ENCODE results near the gene IRF6.
"Not testable (repeated sequence)": the region's sequence is repeated elsewhere in the genome, so short reads cannot be mapped to it uniquely, and the experiment has no call there.

Gene IRF6

DNA sequence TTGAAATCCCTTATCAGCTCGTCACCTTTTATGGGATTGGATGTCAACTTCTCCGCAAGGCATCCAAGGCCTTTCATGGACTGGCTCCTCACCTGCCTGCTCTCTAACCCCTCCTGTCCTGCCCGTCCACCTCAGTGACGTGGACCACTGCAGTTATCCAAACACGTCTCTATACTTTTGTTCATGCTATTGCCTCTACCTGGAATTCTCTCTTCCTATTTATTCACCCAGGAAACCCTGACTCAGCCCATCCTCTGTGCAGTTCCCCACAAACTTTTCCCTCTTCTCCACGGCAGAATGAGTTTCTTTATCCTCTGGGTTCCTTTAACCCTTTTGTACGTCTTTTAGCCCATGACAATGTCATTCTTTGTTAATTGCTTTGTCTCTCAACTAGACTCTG lies 16.8 kb upstream of the IRF6 start:
- DNase-seq: no peak

DNA sequence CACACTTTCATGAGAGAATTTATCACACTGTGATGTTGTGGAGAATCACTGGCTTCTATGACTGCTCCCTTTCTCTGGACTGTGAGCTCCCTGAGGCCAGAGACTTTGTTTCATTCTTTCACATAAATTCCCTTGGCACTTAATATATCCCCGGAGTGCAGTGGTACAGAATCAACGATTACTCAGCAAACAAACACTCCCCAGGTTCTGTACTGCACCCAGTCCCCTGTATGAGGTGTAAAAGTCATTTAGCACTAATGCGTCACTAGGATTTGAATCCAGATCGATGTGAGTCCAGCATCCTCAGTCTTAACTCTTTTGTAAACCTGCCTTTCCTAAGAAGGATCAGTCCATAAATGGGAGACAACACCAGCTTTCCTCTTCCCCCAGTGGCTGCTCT lies 15.0 kb upstream of the IRF6 start:
- DNase-seq: no peak

DNA sequence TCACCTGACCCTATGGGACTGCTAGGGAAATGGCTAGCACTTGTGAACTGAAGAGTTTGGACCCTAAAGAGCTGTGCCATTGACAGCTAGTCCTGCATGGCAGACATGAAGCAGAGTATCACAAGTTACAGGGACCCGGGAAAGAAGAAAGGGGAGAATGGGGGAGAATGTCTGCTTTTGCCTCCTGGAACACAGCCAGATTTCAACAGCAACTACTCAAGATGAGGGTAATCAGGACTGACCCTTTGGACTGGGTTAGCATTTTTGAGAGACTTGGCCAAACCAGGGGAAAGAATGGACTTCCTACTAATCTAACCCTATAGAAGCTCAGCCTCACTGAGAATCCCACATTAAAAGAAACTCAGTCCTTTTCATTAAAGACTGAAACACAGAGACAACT lies 13.1 kb upstream of the IRF6 start:
- no peak for DNase-seq

DNA sequence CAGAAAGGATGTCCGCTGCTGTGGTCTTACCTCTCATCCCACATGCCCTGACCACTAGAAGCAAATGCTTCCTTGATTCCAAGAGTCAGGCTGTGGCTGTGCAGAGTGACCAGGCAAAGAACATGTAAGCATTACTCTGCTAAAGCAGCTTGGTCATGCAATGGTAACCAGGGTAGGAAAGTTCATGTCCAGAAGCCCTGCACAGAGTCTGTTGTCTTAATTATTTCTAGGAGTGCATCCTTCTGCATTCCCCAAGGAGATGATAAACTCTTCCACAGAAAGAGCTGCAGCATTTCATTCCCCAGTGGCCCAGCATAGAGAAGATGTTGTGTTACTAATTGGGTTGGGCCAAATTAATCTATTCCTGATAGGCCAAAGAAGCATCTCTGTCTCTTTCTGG lies 11.7 kb upstream of the IRF6 start:
- no peak for DNase-seq

DNA sequence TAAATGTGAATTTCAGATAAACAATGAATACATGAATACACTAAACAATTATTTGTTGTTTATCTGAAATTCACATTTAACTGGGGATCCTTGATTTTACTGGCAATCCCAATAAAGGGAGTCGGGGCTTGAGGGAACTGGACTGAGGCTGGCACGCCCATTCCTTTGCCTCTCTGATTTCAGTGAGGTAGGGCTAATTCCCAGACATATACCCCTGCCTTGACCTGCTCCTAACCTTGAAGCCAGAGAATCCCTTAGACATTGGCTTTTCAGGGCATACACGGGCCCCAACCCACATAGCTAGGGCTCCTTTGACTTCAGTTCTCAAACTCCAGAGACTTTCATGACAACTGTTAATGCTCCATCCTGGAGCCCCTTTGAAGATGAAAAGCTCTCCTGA lies 11.0 kb upstream of the IRF6 start:
- no peak for DNase-seq

DNA sequence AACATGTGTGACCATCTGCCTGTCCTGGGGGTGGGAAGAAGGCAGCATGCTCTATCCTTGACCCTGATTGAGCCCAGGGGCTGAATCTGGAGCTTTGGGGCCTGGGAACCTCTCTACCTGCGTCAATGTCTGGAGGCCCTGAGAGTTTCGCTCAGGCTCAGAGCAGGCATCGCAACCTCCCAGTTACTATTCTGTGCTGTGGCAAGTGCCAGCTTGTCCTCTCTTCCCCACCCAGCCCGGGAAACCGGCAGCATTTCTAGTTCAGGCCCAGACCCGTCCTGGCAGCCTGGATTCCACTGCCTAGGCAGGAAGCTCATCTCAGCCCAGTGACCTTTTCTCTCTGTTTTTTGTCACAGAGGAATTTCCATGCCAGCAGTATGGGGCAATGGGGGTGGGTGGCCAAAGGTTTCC lies 10.0 kb upstream of the IRF6 start:
- no peak for DNase-seq

DNA sequence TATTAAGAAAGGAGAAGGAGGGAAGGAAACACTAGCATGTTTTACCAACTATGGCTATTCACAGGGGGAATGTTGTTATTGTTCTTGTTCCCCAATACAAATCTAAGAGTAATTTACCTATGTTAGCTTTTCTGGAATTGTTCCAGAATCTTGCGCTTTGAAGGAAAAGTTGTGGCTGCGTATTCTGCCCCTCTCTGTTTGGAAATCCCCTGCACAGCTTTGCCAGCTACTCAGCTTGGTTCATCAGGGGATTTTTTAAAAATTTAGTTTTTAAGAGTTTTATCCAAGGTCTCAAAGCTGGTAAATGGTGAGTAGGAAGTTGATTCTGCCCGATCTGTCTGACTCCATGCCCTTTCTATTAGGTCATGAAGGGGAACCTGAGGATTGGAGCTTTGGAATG lies 9.5 kb upstream of the IRF6 start:
- DNase-seq: no peak

DNA sequence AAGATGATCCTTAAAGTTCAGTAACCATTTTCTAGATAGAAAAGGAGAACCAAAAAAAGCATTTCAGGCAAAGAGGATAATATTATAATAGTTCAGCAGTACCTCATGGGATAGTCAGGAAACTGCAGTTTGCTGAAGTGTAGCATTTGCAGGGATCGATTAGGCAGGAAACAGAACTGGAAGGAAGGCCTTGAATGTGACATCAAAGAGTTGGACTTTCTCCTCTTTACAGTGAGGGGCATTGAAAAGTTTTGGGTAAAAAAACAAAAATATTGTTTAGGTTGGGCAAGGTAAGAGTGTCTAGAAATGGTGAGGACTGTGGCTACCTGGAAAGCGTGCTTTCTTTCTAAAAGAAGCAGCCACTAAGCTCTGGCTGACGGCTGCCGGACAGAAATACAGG lies 8.0 kb upstream of the IRF6 start:
- DNase-seq: no peak

DNA sequence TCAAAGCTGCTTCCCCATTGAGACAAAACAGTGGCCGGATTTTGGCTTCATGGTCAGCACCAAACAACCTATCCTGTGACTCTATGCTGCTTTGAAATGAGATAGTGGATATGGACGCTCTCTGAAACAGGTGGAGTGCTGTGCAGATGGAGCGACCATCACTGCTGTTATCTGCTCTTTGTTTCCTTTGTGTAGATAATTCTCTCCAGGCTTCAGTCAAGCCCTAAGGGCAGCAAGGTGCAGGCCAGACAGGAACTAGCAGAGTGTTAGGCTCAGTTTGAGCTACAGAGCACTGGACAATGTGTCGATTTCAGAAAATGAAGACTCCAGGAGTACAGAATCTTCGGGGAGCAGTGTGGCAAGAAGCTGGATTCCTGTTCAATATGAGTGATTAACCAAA lies 4.8 kb upstream of the IRF6 start:
- DNase-seq: no peak

DNA sequence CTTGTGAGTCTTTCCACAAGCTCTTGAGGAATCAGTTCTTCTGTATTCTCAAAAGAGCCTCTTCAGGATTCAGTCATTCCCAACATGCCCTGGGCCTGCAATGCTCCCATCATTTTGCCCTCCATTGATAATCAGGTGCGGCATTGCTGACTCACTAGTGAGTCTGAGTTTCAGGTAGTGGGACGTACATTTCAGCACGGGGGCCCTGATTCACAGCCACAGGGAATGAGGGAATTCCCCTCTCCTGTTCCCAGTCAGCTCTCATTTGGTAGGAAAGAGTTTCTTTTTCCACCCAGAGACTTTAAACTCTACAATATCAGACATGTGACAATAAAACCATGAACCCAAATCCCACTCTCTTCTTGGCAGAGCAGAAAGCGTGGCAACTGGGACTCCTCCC lies 3.7 kb upstream of the IRF6 start:
- DNase-seq: no peak

DNA sequence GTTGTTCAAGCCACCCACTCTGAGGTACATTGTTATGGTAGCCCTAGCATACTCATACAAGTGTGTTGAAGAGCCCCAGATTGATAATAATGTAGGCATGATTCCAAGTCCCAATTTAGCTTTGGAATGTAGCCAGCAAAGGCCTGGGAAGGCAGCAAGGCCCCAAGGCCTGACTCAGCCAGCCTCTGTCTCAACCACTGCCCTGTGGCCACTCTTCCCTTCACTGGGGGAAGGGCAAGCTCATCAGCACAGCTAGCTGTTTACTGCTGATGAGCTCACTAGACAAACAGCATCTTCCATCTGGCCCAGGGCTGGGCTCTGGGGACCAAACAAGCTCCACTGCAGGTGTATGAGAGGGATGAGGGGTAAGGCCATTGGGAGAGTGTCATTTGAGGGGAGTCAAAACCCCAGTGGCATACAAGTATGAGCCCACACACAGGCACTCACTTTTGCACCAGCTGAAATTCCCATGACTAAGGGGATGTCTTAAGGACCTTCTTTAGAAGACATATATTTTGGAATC lies 2.2 kb upstream of the IRF6 start:
- no peak for DNase-seq

DNA sequence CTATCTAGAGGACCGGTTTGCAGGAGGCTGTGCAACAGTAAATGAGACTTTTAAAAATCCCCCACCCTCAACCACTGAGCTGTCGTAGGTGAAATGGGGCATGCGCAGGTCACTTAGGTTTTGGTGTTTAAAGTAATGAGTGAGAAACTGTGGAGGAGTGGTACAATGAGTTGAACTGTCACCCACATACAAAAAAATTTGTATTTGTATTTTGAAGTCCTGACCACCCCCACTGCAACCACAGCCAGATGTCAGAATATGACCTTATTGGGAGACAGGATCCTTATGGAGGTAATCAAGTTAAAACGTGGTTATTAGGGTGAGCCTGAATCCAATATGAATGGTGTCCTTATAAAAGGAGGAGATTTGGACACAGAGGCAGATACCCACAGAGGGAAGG lies 1.6 kb upstream of the IRF6 start:
- DNase-seq: no peak

DNA sequence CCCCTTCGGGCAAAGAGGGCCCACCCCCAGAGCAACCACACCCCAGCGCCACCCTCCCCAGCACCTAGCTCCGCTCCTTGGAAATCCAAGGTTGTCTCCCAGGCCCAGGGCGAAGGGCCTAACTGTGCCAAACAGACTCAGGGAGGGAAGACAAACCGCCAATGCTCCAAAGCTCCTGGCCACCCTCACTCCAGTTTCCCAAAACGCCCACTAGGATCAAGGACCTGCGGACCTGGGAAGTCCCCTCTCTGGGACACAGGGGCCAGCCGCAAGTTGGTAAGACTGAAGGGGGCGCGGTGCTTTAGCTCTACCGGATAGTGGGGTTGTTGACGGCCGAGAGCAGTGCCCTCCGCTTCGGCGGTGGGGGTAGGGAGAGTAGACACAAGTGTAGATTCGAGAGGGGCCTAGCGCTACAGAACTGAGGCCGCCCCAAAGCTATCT lies 581 bp downstream of the IRF6 start:
- no peak for DNase-seq

DNA sequence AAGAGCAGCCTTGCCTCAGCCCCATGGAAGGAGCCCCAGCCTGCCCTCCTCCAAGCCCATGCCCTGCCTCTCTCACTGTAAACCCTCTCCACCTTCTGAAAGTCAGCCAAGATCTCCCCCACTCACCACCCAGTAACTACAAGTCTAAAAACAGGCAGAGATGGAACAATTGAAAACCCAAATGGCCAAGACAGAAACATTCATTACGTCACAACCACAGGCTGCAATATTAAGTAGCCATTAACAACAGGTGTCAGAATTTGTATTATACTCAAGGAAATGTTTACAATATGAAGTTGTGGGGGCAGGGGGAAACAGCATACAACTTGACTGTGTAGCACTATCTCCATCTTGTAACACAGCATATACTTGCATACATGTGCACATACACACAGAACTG lies 2.4 kb downstream of the IRF6 start:
- DNase-seq: no peak

DNA sequence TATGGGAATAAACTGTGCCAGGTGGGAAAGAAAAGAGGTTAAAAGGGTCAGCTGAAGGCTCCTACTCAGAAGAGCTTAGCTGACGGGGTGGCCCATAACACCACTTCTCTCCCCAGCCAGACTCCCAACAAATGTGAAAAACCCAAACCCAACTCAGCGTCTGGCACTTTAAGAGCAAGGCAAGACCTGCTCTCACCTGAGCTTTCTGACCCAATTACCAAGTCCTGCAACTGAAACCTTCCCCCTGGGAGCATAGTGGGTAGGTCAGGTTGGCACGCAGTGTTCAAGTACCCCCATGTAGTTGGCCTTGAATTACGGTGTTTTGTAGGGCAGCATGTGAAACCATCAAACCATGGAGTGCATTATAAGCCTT lies 3.2 kb downstream of the IRF6 start:
- DNase-seq: no peak

DNA sequence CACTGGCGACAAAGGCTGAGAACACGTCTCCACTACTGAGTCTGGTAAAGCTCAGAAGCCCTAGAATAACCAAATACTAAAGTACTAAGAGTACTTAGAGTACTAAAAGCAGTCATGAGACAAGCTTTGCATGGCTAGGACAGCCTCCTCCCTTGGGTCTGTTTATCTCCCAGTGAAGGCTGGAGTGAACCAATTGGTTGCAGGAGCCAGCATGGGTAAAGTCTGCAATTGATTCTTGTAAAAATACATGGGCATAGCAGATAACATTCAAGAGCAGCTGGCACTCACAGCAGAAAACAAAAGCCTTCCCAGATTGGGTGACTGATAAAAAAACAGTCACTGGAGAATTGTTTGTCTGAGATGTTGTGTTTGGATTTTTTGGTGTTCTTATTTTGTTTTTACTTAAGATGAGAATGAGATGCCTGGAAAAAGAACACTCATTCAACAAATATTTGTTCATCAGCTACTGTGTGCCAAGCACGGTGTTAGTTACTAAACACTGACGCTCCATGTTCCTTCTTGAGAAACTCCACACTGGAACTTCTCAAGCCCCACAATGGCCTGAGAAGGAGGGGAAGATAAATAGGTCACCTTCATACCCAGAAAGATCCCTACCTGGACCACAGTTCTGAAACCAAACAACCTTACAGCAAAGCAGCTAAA lies 3.7 kb downstream of the IRF6 start:
- DNase-seq: no peak

DNA sequence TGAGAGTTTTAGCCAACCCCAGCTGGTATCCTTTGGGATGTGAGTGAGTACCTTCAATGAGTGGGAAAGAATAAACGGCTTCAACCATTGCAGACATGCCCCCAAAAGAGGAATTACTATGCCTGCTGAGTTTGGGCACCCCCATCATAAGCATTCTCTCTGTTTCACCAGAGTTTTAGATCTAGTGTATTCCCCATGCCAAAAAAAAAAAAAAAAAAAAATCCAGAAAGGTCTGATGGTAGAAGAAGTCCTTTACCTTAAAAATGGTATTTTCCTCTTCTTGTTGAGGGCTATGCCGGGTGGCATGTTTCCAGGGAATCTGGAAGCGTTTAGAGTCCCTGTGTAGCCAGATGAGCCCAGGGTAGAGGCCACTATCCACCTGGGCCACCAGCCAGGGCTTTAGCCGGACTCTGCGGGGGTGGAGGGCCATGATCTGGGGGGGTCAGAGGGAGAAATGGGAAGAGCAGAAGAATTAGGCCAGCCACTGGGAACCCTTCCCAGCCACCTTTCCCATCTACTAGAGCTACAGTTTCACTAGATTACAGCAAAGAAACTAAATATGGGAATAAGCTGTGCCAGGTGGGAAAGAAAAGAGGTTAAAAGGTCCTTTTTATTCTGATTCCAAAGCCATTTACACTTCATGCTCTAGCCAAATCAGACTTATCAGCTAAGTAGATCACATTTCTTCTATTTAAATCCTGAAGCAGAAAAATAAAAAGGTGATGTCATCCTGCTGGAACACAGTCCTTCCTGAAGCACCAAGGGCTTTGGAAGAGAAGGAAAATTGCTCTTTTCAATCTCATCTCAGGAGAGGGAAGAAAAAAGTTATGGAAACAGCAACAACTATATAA lies 4.7 kb downstream of the IRF6 start:
- no peak for DNase-seq

DNA sequence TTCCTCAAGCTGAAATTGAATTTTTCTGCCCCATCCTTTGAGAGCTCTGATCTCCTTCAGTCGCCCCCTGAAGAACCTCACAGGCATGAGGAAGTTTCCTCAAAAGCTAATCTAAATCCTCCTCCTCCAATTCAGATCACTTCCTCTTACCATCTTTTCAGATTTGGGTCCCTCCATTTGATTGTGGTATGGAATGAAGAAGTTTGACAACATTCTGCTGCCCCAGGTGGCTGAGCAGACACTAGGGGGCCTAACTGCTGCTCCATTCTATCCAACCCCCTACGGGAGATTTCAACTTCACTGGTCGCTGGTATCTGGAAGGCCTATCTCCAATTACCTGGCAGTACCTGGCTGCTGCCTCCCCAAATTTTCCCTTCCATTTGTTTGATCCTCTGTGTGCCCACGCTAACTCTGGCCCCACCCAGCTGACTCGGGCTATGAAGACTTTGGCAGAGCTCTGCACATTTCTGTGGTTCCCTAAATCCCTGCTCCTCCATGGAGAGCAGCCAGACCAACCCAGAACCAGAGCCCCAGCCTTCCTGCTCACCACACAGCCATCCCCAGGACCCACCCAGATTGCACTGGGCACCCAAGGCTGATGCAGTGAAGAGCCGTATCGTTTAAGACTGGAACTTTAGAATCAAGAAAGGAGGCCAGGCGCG lies 7.8 kb downstream of the IRF6 start:
- DNase-seq: no peak

DNA sequence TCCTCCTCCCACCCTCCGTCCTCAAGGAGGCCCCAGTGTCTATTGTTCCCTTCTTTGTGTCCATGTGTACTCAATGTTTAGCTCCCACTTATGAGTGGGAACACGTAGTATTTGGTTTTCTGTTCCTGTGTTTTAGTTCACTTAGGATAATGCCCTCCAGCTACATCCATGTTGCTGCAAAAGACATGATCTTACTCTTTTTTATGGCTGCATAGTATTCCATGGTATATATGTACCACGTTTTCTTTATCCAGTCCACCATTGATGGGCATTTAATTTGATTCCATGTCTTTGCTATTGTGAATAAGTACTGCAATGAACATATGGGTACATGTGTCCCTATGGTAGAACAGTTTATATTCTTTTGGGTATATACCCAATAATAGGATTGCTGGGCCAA lies 12.2 kb downstream of the IRF6 start:
- not testable (repeated sequence) for DNase-seq

DNA sequence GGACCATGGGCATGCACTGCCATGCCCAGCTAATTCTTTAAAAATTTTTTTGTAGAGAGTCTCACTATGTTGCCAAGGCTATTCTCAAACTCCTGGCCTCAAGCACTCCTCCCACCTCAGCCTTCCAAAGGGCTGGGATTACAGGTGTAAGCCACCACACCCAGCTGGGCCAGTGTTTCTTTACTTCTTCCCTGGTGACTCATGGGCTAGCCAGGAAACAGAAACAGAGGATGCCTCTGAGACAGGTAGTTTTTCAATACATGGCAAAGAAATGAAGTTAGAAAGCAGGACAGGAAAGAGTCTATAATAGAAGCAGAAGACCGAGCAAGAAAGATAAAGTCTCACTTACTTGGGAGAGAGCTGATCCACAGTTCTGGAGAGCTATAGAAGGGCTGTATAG lies 14.0 kb downstream of the IRF6 start:
- DNase-seq: no peak

DNA sequence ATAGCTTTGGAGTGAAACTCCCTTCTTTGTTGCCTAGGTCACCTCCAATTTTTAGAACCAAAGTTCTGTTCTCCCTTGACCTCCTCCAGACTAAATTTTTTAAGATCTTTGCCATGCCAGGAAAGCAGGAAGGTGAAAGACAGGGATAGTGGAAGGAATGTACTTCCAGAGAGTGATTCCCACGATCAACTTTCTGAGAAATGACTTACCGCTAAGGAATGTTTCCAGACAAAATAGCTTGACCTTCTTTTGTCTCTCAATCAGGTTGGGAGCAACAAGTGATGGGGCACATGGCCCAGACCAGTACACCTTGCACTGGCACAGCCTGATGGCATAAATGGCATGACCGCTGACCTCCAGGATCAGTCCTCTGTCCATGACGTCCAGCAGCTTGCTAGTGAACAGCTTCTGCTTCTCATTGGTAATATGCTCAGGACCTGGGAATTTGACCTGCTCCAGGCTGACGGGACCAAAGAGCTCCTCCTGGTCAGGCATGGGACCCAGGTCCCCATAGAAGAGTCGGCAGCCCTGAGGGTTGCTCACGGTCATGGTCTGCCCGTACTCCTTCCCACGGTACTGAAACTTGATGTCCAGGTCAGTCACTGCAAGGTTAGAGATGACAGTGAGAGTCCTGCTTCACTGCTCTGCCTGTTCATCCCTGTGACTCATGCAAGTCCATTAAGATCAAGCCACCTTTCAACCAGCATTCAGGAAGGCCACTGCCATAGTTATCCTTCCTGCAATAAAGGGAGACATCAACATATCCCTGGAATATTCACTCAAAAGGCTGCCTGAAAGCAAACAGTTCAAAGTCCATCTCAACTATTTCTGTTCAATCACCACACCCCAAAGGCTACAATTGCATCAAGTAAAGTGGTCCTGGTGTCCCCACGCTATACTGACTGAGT lies 15.4 kb downstream of the IRF6 start:
- no peak for DNase-seq

DNA sequence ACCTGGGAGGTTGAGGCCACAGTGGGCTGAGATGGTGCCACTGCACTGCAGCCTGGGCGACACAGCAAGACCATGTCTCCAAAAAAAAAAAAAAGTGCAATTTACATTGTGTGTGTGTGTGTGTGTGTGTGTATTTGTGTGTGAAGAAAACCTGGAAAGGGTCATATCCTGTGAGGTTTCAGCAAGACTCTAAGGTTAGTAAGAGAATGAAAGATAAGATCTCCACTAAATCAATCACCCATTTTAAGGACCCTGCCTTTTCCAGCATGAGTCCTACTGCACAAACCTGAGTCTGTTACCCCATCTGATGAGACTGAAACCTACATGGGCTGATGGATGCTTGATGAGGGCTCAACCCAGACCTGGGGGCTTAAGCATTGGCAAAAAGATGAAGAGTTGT lies 16.7 kb downstream of the IRF6 start:
- DNase-seq: peak; percentile 44

DNA sequence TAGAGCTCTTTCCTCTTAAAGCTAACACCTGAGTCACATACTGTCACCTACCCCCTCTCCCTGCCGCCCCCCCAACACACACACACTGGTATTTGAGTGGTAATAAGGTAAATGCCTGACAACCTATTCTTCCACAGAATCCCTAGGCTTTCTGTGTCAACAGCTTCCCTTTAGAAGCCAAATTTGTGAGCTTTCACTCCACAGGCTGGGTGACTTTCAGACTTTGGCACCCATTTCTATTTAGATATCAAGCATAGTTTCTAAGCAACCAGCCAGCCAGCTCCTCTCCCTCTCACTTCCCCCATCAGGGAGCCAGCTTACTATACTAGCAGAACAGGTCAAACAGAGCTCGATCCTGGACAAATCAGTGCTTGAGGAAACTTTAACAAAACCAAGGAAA lies 18.4 kb downstream of the IRF6 start:
- no peak for DNase-seq
